PFSK-1 (cell line): ENCODE measurements around the gene GALNT18.

Source experiments
- POLR2AphosphoS5 ChIP-seq: IDR thresholded peaks from 2 replicates; pipeline ENCODE4 v1.6.1; 2012; ENCODE audit warnings: low read depth, mild to moderate bottlenecking, control low read depth, low read length, moderate library complexity
- TAF1 ChIP-seq: IDR thresholded peaks from 2 replicates; pipeline ENCODE4 v1.6.1; 2012; ENCODE audit warnings: low read length, control low read depth, borderline replicate concordance; ENCODE audit not compliant: insufficient read depth
- TF ChIP-seq, protein P1 (sequence below), 2 experiments: IDR thresholded peaks; 2 replicates each; pipeline versions ENCODE4 v1.6.1 to v1.8.0; 2011 to 2012; ENCODE audit warnings: low read depth in 2 of 2, low read length in 2 of 2, control low read depth in 1 of 2, inconsistent platforms in 1 of 2, mild to moderate bottlenecking in 1 of 2, moderate library complexity in 1 of 2; ENCODE audit not compliant: insufficient read depth in 1 of 2

GRCh38 chr11:11532574-11532973, 89.2 kb downstream of the GALNT18 start:
- TF ChIP-seq, protein P1, sequence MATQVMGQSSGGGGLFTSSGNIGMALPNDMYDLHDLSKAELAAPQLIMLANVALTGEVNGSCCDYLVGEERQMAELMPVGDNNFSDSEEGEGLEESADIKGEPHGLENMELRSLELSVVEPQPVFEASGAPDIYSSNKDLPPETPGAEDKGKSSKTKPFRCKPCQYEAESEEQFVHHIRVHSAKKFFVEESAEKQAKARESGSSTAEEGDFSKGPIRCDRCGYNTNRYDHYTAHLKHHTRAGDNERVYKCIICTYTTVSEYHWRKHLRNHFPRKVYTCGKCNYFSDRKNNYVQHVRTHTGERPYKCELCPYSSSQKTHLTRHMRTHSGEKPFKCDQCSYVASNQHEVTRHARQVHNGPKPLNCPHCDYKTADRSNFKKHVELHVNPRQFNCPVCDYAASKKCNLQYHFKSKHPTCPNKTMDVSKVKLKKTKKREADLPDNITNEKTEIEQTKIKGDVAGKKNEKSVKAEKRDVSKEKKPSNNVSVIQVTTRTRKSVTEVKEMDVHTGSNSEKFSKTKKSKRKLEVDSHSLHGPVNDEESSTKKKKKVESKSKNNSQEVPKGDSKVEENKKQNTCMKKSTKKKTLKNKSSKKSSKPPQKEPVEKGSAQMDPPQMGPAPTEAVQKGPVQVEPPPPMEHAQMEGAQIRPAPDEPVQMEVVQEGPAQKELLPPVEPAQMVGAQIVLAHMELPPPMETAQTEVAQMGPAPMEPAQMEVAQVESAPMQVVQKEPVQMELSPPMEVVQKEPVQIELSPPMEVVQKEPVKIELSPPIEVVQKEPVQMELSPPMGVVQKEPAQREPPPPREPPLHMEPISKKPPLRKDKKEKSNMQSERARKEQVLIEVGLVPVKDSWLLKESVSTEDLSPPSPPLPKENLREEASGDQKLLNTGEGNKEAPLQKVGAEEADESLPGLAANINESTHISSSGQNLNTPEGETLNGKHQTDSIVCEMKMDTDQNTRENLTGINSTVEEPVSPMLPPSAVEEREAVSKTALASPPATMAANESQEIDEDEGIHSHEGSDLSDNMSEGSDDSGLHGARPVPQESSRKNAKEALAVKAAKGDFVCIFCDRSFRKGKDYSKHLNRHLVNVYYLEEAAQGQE (IDR thresholded peaks at IDR 0.05; ENCODE audit: insufficient read depth in 1 of 2, low read depth in 2 of 2, low read length in 2 of 2): no peak
- no peak for TF ChIP-seq POLR2AphosphoS5
- no peak for TF ChIP-seq TAF1
